ENCODE results near the gene ZFYVE28. TPM values are rescaled to one million over a fixed set of nuclear protein-coding genes. Genes with fewer than 3 reads are reported as not detected.

ZFYVE28 gene
- total RNA-seq, 1 donor from 2014 or later: 0.44 TPM

DNA sequence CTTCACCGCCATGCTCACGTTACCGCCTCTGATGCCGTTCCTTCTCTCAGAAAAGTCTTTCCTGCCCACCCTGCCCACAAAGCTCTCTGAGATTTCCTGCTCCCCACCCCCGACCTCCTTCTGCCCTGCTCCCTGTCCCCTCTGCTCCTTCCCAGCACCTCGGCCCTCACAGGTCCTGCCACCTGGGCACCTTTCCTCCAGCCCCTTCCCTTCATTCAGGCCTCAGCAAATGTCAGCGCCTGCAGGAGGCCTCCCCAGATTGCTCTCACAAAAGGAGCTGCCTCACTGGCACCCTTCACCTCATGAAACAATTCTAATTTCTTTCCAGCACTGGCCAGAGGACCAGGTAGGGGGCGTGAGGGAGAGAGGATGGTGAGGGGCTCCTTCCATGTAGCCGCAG, 122.9 kb downstream of the ZFYVE28 start:
- H3K4me3 Mint-ChIP-seq (ENCODE audit: unreplicated experiment): no peak overlapping the region
- peak overlapping the region; percentile 64 for H3K27ac Mint-ChIP-seq (ENCODE audit: unreplicated experiment)
- TF ChIP-seq, protein P1, sequence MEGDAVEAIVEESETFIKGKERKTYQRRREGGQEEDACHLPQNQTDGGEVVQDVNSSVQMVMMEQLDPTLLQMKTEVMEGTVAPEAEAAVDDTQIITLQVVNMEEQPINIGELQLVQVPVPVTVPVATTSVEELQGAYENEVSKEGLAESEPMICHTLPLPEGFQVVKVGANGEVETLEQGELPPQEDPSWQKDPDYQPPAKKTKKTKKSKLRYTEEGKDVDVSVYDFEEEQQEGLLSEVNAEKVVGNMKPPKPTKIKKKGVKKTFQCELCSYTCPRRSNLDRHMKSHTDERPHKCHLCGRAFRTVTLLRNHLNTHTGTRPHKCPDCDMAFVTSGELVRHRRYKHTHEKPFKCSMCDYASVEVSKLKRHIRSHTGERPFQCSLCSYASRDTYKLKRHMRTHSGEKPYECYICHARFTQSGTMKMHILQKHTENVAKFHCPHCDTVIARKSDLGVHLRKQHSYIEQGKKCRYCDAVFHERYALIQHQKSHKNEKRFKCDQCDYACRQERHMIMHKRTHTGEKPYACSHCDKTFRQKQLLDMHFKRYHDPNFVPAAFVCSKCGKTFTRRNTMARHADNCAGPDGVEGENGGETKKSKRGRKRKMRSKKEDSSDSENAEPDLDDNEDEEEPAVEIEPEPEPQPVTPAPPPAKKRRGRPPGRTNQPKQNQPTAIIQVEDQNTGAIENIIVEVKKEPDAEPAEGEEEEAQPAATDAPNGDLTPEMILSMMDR (IDR thresholded peaks at IDR 0.05; ENCODE audit: unreplicated experiment): no peak
- H3K27me3 Mint-ChIP-seq (ENCODE audit: unreplicated experiment): peaks cover 8% of the 10 kb centered on the region
- no peak for DNase-seq (ENCODE audit: low spot score)
- H3K9me3 Mint-ChIP-seq (ENCODE audit: unreplicated experiment): no peaks in the 10 kb centered on the region
- H3K36me3 Mint-ChIP-seq (ENCODE audit: low read depth, unreplicated experiment): peaks cover 6% of the 10 kb centered on the region
- peaks cover 5% of the 10 kb centered on the region for H3K4me1 Mint-ChIP-seq (ENCODE audit: unreplicated experiment)

DNA sequence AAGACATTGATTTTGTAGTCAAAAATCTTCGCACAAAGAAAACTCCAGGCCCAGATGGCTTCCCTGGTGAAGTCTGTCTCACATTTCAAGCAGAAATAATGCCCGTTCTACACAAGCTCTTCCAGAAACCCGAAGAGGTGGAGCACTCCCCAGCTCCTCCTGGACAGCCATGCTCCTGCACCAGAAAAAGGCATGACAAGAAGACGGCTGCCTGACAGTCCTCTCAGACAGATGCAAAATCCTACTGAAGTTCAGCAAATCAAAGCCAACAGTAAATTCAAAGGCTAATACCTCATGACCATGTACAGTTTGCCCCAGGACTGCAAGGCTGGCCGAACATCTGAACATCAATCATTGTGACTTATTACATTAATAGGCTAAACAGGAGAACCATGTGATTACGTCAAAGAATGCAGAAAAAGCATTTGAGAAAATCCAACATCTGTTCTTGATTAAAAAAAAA, 125.8 kb downstream of the ZFYVE28 start:
- peaks cover 5% of the 10 kb centered on the region for H3K4me1 Mint-ChIP-seq (ENCODE audit: unreplicated experiment)
- H3K36me3 Mint-ChIP-seq (ENCODE audit: low read depth, unreplicated experiment): no peaks in the 10 kb centered on the region
- H3K9me3 Mint-ChIP-seq (ENCODE audit: unreplicated experiment): no peaks in the 10 kb centered on the region
- H3K27ac Mint-ChIP-seq (ENCODE audit: unreplicated experiment): no peak overlapping the region
- H3K27me3 Mint-ChIP-seq (ENCODE audit: unreplicated experiment): peaks cover 2% of the 10 kb centered on the region
- TF ChIP-seq, protein P1 (IDR thresholded peaks at IDR 0.05; ENCODE audit: unreplicated experiment): no peak
- no peak for DNase-seq (ENCODE audit: low spot score)
- H3K4me3 Mint-ChIP-seq (ENCODE audit: unreplicated experiment): no peak overlapping the region

DNA sequence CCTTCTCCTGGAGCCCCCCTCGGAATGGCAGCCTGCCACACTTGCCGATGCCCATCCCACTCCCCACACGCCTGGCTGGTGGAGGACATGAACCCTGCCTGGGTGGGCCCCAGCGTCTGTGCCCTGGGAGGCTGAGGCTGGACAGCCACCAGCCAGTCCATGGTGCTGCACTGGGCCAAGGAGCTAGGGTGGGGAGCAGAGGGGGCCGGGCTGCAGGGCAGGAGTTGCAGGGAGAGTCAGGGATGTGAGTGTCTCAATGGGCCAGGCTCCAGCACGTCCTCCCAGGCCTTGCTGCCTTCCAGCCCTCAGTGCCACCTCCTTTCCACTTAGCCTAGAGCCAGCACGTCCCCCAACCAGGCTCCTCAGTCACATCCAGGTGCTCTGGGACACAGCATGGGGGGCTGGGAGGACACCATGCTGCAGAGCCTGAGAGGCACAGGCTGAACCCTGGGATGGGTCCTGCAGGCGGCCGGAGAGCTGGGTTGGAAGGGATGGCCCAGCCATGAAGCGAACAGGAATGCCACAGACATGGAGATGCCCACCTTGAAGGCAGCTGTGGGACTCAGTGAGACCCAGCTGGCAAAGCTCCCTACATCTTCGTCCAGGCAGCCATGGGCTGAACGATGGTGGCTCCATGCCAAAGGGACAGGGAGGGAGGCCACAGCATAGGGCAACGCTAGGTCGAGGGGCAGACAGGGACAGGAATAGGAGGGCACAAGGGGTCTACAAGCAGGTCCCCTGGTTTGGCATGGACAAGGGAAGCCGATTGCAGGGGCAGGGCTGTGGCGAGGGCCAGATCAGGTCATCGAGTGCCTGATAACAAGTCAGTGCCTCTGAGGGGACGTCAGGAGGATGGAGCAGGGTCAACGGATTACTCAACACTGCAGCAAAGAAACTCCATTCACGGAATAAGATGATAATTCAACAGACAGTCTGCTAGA, 126.5 kb downstream of the ZFYVE28 start:
- Mint-ChIP-seq H3K27ac (ENCODE audit: unreplicated experiment) (no peak overlapping the region), H3K36me3 (ENCODE audit: low read depth, unreplicated experiment) (no peaks in the 10 kb centered on the region), H3K27me3 (ENCODE audit: unreplicated experiment) (no peaks in the 10 kb centered on the region), H3K4me3 (ENCODE audit: unreplicated experiment) (no peak overlapping the region), H3K4me1 (ENCODE audit: unreplicated experiment) (peaks cover 5% of the 10 kb centered on the region), H3K9me3 (ENCODE audit: unreplicated experiment) (no peaks in the 10 kb centered on the region)
- no peak for DNase-seq (ENCODE audit: low spot score)
- TF ChIP-seq, protein P1 (IDR thresholded peaks at IDR 0.05; ENCODE audit: unreplicated experiment): no peak

DNA sequence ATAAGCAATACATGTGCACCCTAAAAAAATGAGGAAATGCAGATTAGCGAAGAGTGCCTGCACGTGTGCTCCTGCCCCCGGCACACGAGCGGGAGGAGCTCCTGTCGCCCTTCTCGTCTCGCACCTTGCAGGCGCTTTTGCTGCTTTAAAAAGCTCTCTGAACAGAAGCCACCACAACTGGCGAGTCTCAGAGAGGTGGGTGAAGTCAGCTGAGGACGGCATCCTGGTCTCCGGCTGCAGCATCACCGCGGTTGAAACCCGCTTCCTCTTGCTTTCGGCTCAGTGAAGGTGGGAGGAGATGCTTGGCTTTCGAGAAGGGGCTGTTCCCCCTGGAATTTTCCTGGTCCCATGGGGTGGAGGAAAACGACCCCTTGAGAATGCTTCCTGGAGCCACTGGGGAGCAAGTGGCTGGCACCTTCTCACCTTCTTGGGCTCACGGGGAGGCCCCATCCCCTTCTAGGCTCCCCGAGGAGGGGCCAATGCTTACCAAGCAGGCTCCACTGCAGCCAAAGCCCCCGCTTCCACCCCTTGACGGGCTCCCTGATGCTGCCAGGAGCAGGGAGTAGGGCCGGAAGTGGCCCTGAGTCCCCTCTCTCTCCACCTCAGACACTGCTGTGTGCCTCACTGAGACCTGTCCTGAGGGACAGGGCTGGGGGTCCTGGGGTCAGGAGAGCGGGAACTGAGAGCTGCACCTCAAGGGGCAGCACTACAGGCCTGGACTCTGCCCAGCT, 127.3 kb downstream of the ZFYVE28 start:
- DNase-seq (ENCODE audit: low spot score): no peak
- Mint-ChIP-seq H3K27me3 (ENCODE audit: unreplicated experiment) (no peaks in the 10 kb centered on the region), H3K4me3 (ENCODE audit: unreplicated experiment) (no peak overlapping the region), H3K36me3 (ENCODE audit: low read depth, unreplicated experiment) (no peaks in the 10 kb centered on the region), H3K4me1 (ENCODE audit: unreplicated experiment) (peaks cover 5% of the 10 kb centered on the region), H3K9me3 (ENCODE audit: unreplicated experiment) (no peaks in the 10 kb centered on the region), H3K27ac (ENCODE audit: unreplicated experiment) (no peak overlapping the region)
- TF ChIP-seq, protein P1 (IDR thresholded peaks at IDR 0.05; ENCODE audit: unreplicated experiment): no peak

Measured in endothelial cell (in vitro differentiated cells).